Lower leg skin (tissue), 4 donors: ENCODE data around the gene ATF7IP. TPM values are rescaled to one million over a fixed set of nuclear protein-coding genes. Genes with fewer than 3 reads are reported as not detected.

Source experiments
- DNase-seq, 2 donors: peaks; one replicate each; pipeline ENCODE4 v3.0.0-alpha.2; 2019; ENCODE audit warnings: low spot score in 2 of 2
- H3K4me3 ChIP-seq: fragments of 200-600 bp; sonication (generic); 2 replicates; pipeline ENCODE4 v1.5.1; 2017; ENCODE audit warnings: mild to moderate bottlenecking, low read depth; ENCODE audit not compliant: poor library complexity, severe bottlenecking
- CTCF ChIP-seq, 3 donors: fragments of 450-650 bp; IDR thresholded peaks; one replicate each; pipeline ENCODE4 v1.5.1; 2016; ENCODE audit warnings: antibody characterized with exemption in 3 of 3, mild to moderate bottlenecking in 3 of 3, moderate library complexity in 2 of 3
- POLR2A ChIP-seq, 2 donors: fragments of 450-650 bp; IDR thresholded peaks; one replicate each; pipeline ENCODE4 v1.6.1; 2016 to 2017; ENCODE audit warnings: antibody characterized with exemption in 2 of 2, mild to moderate bottlenecking in 1 of 2, moderate library complexity in 1 of 2
- WGBS, 2 donors: methylation state at CpG; one replicate each; pipeline ENCODE4 v1.1.5; 2018; 5-methylcytosine and 5-hydroxymethylcytosine counted together
- intact Hi-C: fragments of 100-400 bp; cut with DNase I; formaldehyde crosslinking; loops from one replicate; pipeline ENCODE4 v1.15.0; 2023; ENCODE audit warnings: low total_unique reads
- total RNA-seq, 4 donors: library from RNA; depleted of rRNA; stranded (reverse); fragments of >200 nt; gene quantifications; one replicate each; pipeline ENCODE4 v1.1.0, GENCODE V29; 2016

ATF7IP gene
- total RNA-seq, 4 donors from 2014 or later: 35.3 to 49.0 (median 42.4) TPM

- 94 to 95% methylated on average over 2 of the region's 2 CpGs for WGBS, 2 donors
- TF ChIP-seq POLR2A (IDR thresholded peaks at IDR 0.05) (no peak), CTCF (IDR thresholded peaks at IDR 0.05) (no peak)
- DNase-seq: no peak
These were observed 160.5 kb downstream of the ATF7IP start for GRCh38 chr12:14525964-14526363.

GRCh38 chr12:14532152-14532551 is 166.7 kb downstream of the ATF7IP start:
- DNase-seq: no peak
- TF ChIP-seq POLR2A (IDR thresholded peaks at IDR 0.05) (no peak), CTCF (IDR thresholded peaks at IDR 0.05) (no peak)
- intact Hi-C loops: no loop called here
- no peak overlapping the region for H3K4me3 ChIP-seq
- 91 to 97% methylated on average over 10 of the region's 10 CpGs for WGBS, 2 donors

More at GRCh38 chr12:14525964-14526363, 160.5 kb downstream of the ATF7IP start:
- intact Hi-C loops: no loop called here
- H3K4me3 ChIP-seq: no peak overlapping the region

- no peak for TF ChIP-seq CTCF (IDR thresholded peaks at IDR 0.05)
- no peak for TF ChIP-seq POLR2A (IDR thresholded peaks at IDR 0.05)
- no peak for DNase-seq
- no peak overlapping the region for H3K4me3 ChIP-seq
- intact Hi-C loops: no loop called here
- 90 to 96% methylated on average over 5 of the region's 5 CpGs for WGBS, 2 donors
These were observed 171.6 kb downstream of the ATF7IP start for GRCh38 chr12:14537088-14537487.

- no peak overlapping the region for H3K4me3 ChIP-seq
- 81 to 83% methylated on average over 4 of the region's 4 CpGs for WGBS, 2 donors
- intact Hi-C loops: no loop called here
- no peak for TF ChIP-seq CTCF (IDR thresholded peaks at IDR 0.05)
- TF ChIP-seq POLR2A (IDR thresholded peaks at IDR 0.05): no peak
- DNase-seq: no peak
These were observed 175.4 kb downstream of the ATF7IP start for GRCh38 chr12:14540801-14541462.

GRCh38 chr12:14545144-14546124 is 180.0 kb downstream of the ATF7IP start:
- no peak for TF ChIP-seq POLR2A (IDR thresholded peaks at IDR 0.05)
- TF ChIP-seq CTCF (IDR thresholded peaks at IDR 0.05): no peak
- 74 to 79% methylated on average over 7 of the region's 7 CpGs for WGBS, 2 donors
- intact Hi-C loops: no loop called here
- no peak for DNase-seq
- H3K4me3 ChIP-seq: no peak overlapping the region
